ENCODE data around the gene PHACTR3. TPM values are rescaled to one million over a fixed set of nuclear protein-coding genes. Genes with fewer than 3 reads are reported as not detected.

The PHACTR3 gene
- polyA plus RNA-seq, 1 donor (not counting 4 experiments of a cell fraction or from before 2014, with no cell fraction given) = 2.6 TPM

DNA sequence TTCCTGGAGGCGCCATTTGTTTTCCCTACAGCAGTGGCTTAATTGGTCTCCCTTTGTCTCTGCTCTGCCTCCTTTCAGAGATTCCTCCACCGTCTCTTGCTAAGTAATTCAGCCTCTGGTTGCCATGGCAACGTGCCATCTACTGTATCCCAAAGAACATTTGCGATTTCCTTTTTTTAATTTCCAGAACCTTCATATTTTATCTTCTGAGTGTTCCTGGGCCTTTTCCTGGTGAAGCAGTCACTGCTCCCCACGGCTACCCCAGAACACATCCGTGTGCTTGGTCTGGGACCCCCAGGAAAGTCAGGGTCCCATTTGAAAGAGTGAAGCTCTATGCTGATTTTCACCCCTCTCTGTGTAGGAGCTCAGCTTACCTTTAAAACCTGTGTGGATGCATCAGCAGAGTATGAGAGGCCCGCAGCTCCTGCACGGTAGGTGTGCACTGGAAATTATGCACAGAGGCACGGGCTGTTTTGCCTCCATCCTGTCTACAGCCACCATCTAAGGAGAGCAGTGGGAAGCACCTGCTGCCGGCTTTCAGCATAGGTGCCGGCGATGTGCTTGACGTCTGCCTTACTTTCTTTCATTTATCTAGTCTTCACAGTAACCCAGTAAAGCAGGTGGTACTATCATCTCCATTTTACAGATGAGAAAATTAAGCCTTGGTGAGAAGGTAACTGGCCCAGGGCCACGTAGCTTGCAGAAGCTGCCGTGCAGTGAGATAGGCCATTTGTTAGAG, 206.3 kb downstream of the PHACTR3 start:
- dilution Hi-C loops (cut with MboI; ENCODE audit: extremely low pct_ligation_motif_present, low sequenced_read_pairs) = no loop called here
- Histone ChIP-seq H3K9ac (ENCODE audit: control insufficient read depth, extremely low read depth, insufficient read depth, low read length) (no peak overlapping the region), H2AFZ (ENCODE audit: control insufficient read depth, low read length) (no peak overlapping the region), H3K27me3 (ENCODE audit: control insufficient read depth, extremely low read depth, insufficient read depth, low read length) (peaks cover 11% of the 10 kb centered on the region), H4K20me1 (ENCODE audit: control insufficient read depth, extremely low read depth, insufficient read depth, low read length) (no peaks in the 10 kb centered on the region), H3K4me3 (ENCODE audit: control insufficient read depth in 2 of 3, extremely low read depth in 1 of 3, insufficient read depth in 2 of 3, low read depth in 1 of 3, low read length in 3 of 3) (no peak overlapping the region), H3K9me3 (ENCODE audit: control insufficient read depth, low read depth, low read length) (no peaks in the 10 kb centered on the region), H3K36me3 (ENCODE audit: control insufficient read depth in 2 of 2, extremely low read depth in 1 of 2, insufficient read depth in 2 of 2, low read length in 2 of 2) (no peaks in the 10 kb centered on the region), H3K4me1 (ENCODE audit: control insufficient read depth, extremely low read depth, insufficient read depth, low read length) (no peaks in the 10 kb centered on the region), H3K4me2 (ENCODE audit: control insufficient read depth, extremely low read depth, insufficient read depth, low read depth, low read length) (no peak overlapping the region), H3K27ac (ENCODE audit: control insufficient read depth, insufficient read depth, low read length) (no peak overlapping the region), H3K79me2 (ENCODE audit: control insufficient read depth, insufficient read depth, low read length) (no peaks in the 10 kb centered on the region), H3K9me1 (ENCODE audit: control insufficient read depth, extremely low read depth, insufficient read depth, low read length) (no peaks in the 10 kb centered on the region)
- DNase-seq (ENCODE audit: low read depth, low spot score) (no peak), FAIRE-seq (no peak)
- TF ChIP-seq EZH2 (IDR thresholded peaks at IDR 0.05; ENCODE audit: low read length) = no peak
- TF ChIP-seq, protein P1, sequence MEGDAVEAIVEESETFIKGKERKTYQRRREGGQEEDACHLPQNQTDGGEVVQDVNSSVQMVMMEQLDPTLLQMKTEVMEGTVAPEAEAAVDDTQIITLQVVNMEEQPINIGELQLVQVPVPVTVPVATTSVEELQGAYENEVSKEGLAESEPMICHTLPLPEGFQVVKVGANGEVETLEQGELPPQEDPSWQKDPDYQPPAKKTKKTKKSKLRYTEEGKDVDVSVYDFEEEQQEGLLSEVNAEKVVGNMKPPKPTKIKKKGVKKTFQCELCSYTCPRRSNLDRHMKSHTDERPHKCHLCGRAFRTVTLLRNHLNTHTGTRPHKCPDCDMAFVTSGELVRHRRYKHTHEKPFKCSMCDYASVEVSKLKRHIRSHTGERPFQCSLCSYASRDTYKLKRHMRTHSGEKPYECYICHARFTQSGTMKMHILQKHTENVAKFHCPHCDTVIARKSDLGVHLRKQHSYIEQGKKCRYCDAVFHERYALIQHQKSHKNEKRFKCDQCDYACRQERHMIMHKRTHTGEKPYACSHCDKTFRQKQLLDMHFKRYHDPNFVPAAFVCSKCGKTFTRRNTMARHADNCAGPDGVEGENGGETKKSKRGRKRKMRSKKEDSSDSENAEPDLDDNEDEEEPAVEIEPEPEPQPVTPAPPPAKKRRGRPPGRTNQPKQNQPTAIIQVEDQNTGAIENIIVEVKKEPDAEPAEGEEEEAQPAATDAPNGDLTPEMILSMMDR (optimal IDR thresholded peaks at IDR 0.05 in 1 of 3, IDR thresholded peaks at IDR 0.05 in 1 of 3, conservative IDR thresholded peaks at IDR 0.05 in 1 of 3; ENCODE audit: extremely low read depth in 1 of 3, insufficient read depth in 2 of 3, low read length in 3 of 3) = no peak

GRCh38 chr20:59811681-59812171, 207.4 kb downstream of the PHACTR3 start:
- H3K79me2 ChIP-seq (ENCODE audit: control insufficient read depth, insufficient read depth, low read length) = no peaks in the 10 kb centered on the region
- peaks cover 11% of the 10 kb centered on the region for H3K27me3 ChIP-seq (ENCODE audit: control insufficient read depth, extremely low read depth, insufficient read depth, low read length)
- H2AFZ ChIP-seq (ENCODE audit: control insufficient read depth, low read length) = no peak overlapping the region
- H3K4me1 ChIP-seq (ENCODE audit: control insufficient read depth, extremely low read depth, insufficient read depth, low read length) = no peaks in the 10 kb centered on the region
- H3K9me3 ChIP-seq (ENCODE audit: control insufficient read depth, low read depth, low read length) = no peaks in the 10 kb centered on the region
- no peak overlapping the region for H3K9ac ChIP-seq (ENCODE audit: control insufficient read depth, extremely low read depth, insufficient read depth, low read length)
- DNase-seq (ENCODE audit: low read depth, low spot score) (no peak), FAIRE-seq (no peak)
- no peaks in the 10 kb centered on the region for H3K9me1 ChIP-seq (ENCODE audit: control insufficient read depth, extremely low read depth, insufficient read depth, low read length)
- H3K27ac ChIP-seq (ENCODE audit: control insufficient read depth, insufficient read depth, low read length) = no peak overlapping the region
- no peaks in the 10 kb centered on the region for H4K20me1 ChIP-seq (ENCODE audit: control insufficient read depth, extremely low read depth, insufficient read depth, low read length)
- no peak for TF ChIP-seq EZH2 (IDR thresholded peaks at IDR 0.05; ENCODE audit: low read length)
- TF ChIP-seq, protein P1 (optimal IDR thresholded peaks at IDR 0.05 in 1 of 3, IDR thresholded peaks at IDR 0.05 in 1 of 3, conservative IDR thresholded peaks at IDR 0.05 in 1 of 3; ENCODE audit: extremely low read depth in 1 of 3, insufficient read depth in 2 of 3, low read length in 3 of 3) = no peak
- dilution Hi-C loops (cut with MboI; ENCODE audit: extremely low pct_ligation_motif_present, low sequenced_read_pairs) = no loop called here
- no peak overlapping the region for H3K4me2 ChIP-seq (ENCODE audit: control insufficient read depth, extremely low read depth, insufficient read depth, low read depth, low read length)
- no peaks in the 10 kb centered on the region for H3K36me3 ChIP-seq (ENCODE audit: control insufficient read depth in 2 of 2, extremely low read depth in 1 of 2, insufficient read depth in 2 of 2, low read length in 2 of 2)
- no peak overlapping the region for H3K4me3 ChIP-seq (ENCODE audit: control insufficient read depth in 2 of 3, extremely low read depth in 1 of 3, insufficient read depth in 2 of 3, low read depth in 1 of 3, low read length in 3 of 3)
